Measurements from ENCODE around the gene GNB1L.

The GNB1L gene

DNA sequence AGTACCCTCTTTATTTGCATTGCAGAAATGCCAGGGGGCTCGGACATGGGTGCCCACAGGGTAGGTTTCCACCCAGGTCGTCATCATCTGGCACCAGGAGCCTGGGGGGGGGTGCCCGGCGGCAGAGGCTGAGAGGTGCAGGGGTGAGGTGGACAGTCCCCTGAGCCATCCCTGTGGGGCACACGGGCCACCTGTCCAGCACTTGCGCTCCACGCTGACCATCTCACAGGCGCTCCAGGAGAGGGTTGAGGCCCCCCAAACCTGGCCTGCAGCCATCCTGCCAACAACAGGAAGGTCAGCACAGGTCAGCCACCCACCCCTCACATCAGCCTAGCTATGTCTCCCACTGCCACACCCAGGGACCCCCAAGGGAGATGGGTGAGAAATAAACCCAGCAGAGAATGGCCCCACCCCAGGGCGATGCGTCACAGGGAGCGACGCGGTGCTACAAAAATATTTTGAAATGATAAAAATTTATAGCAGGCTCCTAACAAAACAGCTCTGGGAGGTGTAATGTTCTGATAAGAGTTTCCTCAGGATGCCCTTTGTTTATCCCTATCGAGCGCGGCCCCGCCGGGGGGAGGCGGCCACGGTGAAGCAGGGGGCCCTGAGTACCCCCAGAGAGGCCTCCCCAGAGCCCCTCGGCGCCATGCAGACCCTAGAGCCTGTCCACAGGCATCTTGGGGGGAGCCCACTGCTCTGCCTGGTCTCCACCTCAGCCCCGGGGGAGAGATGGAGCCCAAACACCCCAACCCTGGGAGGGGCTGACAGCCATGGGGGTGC is 21.0 kb upstream of the GNB1L start:
- DNase-seq: no peak

DNA sequence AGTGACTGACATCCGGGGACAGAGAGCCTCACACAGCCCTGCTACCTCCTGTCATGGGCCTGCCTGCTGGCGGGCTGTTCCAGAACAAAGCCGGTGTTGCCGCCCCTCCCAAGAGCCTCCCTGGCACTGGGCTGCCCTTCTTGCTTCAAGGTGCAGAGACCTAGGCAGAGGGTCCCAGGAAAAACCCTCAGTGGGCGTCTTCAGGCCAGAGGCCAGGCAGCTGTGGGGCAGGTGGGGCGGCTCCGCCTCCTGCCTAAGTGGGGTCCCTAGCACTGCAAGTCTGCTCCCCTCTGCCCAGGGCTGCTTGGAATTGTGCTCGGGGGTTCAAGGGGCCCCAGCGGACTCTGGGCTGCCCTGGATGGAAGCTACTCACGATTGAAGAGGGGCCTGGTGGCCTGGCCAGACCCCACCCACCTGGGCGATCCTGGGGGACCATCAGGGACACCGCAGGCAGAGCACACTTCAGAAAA is 20.4 kb upstream of the GNB1L start:
- no peak for DNase-seq

DNA sequence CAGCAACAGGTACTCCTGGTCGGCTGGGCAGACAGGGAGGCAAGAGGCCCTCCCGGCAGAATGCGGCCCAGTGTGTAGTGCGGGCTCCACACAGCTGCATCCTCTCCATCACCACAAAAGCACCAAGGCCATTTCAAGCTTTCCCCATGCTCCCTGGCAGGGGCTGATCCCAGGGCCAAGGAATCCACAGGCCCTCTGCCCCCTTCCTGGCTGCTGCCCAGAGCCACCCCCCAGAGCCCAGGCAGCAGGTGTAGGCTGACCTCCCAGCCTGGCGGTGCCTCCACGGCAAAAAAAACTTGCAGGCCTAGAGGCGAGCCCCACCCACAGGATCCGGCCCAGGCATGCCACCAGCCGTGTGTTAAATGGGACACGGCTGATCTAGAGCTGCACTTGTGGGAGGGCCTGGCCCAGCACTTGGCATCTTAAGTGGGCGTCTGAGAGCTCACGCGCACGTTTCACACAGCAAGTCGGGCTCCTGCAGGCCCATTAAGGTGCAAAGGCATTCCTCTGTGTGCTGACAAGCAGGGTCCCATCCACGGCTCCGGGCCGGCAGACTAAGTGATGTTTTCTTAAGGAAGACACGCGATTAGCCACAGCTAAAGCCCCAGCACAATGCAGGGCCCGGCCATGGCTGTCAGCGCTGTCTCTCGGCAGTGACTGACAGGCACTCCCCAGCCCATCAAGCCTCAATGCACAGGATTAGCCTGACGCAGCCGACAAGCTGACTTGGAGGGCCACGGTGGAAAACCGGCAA is 19.8 kb upstream of the GNB1L start:
- peak in 2 of 6 experiments; percentile 29 to 41 for DNase-seq

DNA sequence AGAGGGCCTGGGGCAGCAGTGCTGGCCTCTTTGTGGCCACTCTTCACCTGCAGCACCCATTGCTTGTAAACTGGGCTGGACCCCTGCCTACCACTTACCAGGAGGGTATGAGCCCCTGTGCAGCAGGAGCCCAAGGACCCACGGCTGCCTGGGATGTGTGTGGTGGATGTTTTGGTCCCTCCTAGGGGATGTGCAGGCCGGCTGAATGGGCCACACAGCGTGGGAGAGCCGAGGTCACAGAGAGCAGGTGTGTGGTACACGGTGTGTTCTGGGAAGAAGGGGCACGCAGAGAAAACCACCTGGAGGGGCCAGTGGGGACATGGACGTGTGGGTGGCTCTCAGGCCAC is 19.3 kb upstream of the GNB1L start:
- DNase-seq: no peak

DNA sequence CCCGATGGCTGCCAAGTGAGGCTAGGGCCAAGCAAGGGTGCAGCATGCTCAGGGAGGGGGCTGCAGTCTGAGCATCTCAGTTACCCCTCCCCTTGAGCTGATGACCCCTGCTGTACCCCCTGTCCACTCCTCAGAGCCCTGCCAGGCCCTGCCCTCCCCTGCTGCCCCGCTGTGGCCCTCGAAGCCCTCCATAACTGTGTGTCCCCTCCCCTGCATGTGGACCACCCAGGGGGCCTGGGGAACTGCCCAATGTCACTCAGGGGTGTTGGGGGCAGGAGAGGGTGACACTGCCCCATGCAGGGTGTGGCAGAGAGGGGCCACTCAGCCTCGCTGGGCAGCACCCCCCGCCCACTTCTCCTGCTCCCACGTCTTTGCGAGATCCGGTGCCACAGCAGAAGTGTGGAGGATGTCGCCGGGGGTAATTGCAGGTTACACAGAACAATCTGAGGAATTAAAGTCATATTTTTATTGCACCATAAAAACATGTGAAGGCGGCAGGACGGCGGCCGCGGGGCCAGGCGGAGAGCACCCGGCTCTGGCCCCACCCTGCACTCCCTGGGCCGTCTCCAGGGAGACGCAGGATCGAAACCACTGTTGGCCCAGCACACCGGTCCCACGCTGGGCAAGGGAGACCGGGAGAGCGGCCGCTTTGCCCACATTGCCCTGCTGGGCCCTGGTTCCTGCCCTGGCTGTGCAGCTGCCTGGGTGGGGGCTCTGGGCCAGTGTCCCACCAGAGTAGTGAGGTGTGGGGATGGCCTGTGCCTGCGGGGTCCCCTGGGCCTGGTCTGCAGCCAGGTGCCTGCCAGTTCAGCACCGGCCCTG is 18.7 kb upstream of the GNB1L start:
- no peak for DNase-seq

DNA sequence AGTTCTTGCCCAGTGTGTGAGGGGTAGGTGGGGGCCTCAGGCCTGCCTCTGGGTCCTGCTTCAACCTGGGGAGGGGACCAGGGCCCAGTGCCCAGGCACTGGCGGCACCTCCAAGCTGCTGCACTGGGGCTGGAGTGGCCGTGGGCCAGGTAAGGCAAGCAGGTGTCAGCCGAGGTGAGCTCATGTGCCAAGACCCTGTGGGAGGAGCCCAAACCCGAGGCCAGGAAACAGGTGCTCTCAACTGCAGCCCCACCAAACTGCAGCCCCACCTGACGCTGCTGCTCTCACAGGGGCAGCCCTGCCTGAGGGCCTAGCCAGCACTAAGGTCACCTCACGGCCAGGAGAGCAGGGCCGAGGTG is 18.1 kb upstream of the GNB1L start:
- no peak for DNase-seq

DNA sequence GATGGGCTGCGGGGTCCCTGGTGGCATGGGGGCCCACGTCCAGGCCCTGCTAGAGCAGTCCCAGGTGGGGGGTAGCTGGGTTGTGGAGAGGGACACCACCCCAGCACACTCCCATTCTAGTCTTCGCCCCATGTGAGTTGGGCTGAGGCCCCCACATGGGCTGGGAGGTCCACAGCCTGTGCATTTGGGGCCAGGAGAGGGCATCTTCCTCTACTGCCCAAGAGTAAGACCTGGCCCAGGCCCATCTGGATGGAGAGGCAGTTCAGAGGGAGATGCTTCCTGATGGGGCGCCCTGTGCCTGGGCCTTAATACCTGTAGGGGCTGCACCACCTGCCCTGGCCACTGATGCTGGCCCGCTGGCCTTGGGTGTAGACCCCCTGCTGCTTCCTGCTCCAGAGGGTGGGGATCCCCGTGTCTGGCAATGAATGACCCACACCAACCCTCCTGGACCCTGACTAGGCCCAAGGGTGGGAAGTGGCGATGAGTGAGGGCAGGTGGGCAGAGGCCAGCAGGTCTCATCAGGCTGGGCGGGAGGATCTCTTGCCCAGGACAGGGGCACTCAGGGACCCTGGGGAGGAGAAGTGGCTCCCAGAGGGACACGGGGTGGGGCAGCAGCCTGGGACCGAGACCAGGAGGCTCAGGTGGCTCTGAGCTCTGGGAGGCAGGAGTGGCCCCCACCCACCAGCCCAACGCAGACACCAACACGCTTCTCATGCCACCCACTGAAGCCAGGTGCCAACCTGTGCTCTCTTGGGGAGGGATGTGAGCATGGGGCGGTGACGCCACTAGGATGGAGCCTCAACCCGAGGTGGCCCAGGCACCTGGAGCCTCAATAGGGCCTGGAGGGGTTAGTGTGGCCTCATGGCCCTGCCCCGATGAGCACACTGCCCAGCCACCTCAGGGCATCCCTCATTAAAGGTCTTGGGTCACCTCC is 17.4 kb upstream of the GNB1L start:
- DNase-seq: no peak

DNA sequence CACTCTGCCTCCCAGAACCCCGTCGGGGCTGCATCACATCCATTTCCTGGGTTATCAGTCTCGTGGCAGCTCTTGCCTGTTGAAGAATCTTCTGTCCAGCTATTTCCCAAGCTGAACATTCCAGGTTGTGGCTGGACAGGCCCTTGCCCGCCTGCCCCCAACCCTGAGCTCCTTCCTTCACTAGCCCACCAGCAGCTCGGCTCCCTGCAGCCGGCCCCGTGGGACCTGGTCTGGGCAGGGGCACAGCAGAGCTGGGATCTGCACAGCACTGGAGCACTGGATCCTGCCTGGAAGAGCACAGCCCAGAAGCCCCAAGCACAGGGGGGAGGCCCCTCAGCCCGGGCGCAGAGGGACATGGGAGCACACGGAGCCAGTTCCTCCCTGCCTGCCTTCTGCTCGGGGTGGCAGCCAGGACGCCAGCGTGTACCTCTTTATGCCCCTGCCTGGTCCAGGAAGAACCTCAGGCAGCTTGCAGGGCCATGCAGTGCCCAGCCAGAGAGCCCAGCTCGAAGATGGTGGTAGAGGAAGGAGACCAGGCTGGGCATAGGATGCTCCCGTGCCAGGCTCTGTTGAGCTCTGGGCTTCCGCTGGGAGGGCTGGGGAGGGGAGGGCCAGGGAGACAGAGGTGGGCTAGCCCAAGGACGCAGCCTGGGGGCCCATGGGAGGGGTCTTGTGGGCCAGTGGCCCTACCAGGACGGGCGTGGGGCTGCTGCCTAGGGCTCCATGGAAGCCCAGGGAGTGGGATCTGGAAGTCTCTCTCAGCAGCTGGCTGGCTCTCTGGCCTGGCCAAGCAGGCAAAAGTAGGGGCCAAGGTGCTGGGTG is 16.6 kb upstream of the GNB1L start:
- DNase-seq: no peak

DNA sequence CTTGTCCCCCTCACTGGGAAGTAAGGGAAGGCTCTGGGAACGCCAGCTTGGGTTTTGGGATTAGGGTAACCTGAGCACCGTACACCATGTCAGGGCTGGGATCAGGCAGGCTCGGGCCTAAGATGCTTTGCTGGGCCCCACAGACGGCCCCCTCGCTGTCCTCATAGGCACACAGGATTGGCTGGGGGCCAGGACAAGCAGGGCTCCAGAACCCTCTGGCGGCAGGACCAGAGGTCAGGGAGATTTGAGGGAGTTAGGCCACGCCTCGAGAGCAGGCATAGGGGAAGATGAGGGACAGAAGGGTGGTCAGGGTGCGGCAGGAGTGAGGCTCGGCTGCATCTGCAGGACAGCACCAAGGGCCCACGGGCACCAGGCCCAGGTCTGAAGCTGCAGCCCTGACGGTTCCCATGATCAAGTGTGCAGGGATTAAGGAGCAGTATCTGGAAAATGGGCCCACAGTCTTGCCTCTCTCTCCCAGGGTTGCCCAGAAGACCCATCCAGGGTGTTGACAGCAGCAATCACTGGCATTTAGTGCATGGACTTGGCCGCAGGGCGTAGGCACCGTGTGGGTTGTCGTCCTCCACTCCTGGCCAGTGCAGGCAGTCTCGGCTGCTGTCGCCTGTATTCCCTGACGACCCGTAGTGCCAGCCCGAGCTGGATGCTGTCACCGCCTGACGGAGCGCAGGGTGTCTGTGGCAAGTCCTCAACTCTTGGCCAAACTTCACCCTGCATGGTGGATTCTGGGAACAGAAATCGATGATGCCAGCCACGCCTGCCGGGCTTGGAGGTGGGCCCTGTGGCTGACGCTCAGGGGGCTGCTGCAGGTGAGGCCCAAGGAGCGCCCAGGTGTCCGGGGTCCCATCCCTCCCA is 15.7 kb upstream of the GNB1L start:
- no peak for DNase-seq

DNA sequence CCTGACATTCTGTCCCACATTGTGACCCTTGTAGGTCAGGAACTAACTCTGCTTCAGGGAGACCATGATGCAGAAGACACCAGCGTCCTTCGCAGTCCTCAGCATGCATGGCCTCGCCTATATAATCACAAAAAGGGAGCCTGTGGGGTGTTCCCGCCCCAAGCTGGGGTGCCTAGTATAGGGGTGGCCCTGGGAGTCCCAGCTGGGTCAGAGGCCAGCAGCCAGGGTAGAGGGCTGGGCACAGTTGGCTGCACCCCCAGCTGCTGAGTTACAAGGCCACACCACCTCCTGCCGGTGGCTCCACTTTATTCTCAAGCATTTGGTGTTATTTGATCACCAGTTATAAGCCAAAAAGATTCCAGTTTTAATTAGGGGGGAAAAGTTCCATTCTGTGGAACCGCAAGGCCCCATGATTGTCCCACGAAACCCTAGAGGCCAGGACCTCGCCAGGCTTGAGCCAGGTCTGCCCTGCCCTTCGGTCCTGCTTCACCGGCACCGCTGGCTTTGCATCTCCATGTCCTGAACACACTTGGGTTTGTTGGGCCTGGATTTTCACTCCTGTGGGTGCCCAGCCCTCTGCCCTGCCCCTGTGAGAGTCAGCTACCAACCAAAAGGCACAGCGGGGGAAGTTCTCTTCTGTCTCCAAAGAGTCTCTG is 15.0 kb upstream of the GNB1L start:
- DNase-seq: no peak

DNA sequence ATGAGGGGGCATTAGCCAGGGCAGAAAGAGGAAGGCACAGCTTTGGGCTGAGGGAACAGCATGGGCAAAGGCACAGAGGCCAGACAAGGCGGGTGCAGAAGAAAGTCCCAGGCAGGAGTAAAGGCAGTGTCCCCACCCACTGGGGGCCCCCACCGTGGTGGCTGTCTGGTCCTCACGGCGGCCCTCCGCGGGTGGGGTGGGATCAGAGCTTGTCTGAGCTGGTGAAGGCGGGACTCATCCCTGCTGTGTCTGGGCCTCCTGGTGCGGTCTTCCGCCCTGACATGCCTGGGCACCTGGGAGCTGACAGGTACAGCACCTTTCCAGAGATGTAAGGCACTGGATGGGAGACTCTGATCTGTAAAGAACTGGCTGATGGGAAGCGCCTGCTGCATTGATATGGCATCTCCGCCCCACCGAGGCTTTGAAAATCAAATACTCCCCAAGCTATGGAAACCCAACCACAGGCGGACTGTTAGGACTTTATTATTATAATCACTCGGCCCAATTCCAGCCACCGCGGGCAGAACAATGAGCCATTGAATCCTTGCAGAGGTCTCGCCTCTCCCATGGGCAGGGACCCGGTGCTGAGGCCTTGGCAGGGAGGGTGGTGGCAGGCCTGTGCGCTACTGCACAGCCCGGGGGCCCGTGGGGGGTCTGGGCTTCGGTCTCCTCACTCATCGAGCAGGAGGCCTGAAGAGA is 14.2 kb upstream of the GNB1L start:
- DNase-seq: no peak

DNA sequence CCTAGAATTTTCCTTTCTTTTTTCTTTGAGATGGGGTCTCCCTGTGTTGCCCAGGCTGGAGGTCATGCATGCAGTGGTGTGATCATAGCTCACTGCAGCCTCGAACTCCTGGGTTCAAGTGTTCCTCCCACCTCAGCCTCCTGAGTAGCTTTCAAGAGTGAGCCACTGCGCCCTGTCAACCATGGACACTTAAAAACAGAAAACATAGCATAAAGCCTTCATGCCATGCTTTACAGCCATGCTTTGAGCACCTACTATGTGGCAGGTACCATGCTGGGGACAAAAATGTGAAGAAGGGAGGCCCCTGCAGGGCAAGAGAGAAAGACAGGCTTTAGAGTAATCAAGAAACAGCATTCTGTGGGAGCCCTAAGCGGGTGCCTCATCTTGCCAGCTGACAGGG is 13.7 kb upstream of the GNB1L start:
- no peak for DNase-seq

DNA sequence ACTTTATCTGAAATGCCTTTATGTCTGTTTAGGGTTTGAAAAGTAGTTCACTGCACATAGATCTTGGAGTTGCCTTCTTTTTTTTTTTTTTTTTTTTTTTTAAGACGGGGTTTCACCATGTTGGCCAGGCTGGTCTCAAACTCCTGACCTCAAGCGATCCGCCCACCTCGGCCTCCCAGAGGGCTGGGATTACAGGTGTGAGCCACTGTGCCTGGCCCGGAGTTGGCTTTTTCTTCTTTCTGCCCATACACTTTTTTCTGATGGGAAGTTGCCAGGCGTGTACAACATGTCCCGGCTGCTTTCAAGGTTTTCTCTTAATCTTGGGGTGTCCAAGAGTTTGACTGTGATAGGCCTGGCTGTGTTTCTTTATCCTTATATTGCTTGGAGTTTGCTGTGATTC is 12.9 kb upstream of the GNB1L start:
- DNase-seq: no peak

DNA sequence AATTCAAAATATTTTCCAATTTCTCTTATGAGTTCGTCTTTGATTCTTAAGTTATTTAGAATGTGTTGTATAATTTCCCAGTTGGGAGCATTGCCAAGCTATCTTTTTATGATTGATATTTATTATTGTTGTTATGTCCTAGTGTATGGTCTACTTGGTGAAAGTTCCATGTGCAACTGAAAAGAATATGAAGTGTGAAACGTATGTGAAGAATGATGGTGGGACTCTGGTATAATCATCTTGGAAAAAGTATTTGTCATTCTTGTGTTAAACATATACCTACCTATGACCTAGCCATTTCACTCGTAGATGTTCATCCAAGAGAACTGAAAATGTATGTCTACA is 12.0 kb upstream of the GNB1L start:
- DNase-seq: no peak

DNA sequence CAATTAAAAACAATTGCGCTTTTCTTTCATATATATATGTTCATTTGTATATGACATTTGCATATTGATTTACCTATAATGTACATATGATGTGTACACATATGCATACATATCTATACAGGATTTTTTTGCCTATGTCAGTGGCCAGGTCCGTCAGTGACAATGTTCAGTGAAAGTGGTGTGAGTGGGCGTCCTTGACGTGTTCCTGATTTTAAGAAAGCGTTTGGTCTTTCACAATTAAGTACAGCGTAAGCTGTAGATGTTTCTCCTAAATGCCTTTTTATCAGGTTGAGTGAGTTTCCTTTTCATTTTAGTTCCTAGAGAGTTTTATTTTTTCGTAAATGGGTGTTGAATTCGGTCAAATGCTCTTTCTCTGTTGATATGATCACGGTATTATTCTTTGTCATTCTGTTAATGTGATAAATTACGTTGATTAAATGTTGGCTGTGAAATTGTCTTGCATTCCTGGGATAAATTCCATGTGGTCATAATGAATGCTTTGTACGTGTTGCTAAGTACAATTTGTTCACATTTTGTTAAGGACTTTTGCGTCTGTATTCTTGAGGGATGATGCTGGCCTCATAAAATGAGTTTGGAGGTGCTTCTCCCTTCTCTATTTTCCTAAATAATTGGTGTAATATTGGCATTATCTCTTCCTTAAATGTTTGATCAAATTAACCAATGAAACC is 10.6 kb upstream of the GNB1L start:
- DNase-seq: no peak

DNA sequence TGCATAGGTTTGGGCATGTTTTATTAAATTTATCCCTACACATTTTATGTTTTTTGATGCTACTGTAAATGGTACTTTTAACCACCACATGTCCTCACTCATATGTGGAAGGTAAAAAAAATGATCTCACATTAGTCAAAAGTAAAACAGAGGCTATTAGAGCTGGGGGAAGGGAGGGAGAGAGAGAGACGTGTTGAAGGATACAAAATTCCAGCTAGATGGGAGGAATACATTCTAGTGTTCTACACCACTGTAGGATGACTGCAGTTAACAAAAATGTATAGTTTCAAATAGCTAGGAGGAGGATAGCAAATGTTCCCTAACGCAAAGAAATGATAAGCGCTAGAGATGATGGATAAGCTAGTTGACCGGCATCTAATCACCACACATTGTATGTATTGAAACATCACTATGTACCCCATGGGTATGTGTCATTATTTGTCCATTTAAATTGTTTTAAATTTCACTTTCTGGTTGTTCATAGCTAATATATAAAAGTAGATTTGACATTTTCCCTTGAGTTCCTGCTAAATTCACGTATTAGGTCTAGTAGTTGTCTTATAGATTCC is 9.9 kb upstream of the GNB1L start:
- DNase-seq: no peak

DNA sequence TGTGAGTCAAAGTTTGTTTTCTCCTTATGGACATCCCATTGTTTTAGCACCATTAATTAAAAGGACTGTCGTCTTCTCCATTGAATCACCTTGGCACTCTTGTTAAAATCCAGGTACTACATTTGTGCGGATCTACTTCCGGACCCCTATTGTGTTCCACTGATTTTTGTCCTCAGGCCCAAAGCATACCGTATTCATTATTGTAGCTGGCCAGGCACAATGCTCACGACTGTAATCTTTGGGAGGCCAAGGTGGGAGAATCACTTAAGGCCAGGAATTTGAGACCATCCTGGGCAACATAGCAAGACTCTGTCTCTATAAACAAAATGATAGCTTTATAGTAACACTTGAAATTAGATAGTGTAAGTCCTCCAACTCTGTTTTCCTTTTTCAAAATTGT is 8.9 kb upstream of the GNB1L start:
- DNase-seq: no peak

DNA sequence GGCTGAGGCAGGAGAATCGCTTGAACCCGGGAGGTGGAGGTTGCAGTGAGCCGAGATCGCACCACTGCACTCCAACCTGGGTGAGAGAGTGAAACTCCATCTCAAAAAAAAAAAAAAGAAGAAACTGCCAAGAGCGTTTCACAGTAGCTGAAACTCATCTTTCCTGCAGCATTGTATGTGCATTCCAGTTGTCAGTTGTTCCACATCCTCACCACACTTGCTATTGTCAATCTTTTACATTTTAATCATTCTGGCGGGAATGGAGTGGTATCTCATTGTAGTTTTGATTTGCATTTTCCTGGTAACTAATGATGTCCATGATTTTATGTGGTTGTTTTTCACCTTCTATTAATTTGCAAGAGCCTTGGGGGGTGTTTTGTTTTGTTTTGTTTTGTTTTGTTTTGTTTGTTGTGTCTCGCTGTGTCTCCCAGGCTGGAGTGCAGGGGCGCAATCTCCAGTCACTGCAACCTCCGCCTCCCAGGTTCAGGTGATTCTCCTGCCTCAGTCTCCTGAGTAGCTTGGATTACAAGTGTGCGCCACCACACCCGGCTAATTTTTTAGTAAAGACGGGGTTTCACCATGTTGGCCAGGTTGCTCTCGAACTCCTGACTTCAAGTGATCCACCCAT is 8.1 kb upstream of the GNB1L start:
- DNase-seq: no peak
